GM13977 (cell line): ENCODE measurements around the gene ZFTA.
"Not testable (repeated sequence)": the region's sequence is repeated elsewhere in the genome, so short reads cannot be mapped to it uniquely, and the experiment has no call there.

Experiments used
- DNase-seq: peaks from one replicate; pipeline ENCODE4 v3.0.0; 2012; ENCODE audit warnings: low spot score
- in situ Hi-C: fragments of 300-500 bp; cut with MboI; formaldehyde crosslinking; loops from one replicate; pipeline ENCODE4 v1.12.0; 2022; ENCODE audit warnings: low sequenced_read_pairs, low pct_unique_long_range_greater_than_20kb, mixed read lengths, inconsistent platforms; ENCODE audit not compliant: unreplicated experiment
- TF ChIP-seq, protein P1 (sequence below): IDR thresholded peaks from 2 replicates; pipeline ENCODE4 v1.5.1; 2012; ENCODE audit warnings: mild to moderate bottlenecking, control low read depth; ENCODE audit not compliant: insufficient read depth; ENCODE audit errors: extremely low read depth, missing control alignments

ZFTA gene

DNA sequence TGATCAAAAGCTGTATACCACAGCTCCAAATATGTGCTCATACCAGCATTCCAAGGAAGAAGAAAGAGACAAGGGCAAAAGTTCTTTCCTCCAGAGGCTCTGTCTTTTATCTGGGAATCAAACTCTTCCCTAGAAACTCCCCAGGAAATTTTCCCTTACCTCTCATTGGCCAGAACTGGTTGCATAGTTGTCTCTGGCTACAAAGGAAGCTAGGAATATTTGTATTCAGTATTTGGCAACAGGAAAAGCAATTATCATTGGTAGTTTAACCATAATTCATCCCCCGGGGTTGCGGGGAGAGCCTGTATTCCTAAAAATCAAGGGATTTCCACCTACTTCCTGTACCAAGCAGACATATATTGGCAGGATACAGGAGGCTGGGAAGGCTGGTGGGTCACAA lies 10.5 kb upstream of the ZFTA start:
- in situ Hi-C loops = loop anchor here (25.0 kb wide), 1 partner anchor 358 kb away; no protein-coding TSS in a partner anchor
- TF ChIP-seq, protein P1, sequence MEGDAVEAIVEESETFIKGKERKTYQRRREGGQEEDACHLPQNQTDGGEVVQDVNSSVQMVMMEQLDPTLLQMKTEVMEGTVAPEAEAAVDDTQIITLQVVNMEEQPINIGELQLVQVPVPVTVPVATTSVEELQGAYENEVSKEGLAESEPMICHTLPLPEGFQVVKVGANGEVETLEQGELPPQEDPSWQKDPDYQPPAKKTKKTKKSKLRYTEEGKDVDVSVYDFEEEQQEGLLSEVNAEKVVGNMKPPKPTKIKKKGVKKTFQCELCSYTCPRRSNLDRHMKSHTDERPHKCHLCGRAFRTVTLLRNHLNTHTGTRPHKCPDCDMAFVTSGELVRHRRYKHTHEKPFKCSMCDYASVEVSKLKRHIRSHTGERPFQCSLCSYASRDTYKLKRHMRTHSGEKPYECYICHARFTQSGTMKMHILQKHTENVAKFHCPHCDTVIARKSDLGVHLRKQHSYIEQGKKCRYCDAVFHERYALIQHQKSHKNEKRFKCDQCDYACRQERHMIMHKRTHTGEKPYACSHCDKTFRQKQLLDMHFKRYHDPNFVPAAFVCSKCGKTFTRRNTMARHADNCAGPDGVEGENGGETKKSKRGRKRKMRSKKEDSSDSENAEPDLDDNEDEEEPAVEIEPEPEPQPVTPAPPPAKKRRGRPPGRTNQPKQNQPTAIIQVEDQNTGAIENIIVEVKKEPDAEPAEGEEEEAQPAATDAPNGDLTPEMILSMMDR = no peak
- DNase-seq = no peak

DNA sequence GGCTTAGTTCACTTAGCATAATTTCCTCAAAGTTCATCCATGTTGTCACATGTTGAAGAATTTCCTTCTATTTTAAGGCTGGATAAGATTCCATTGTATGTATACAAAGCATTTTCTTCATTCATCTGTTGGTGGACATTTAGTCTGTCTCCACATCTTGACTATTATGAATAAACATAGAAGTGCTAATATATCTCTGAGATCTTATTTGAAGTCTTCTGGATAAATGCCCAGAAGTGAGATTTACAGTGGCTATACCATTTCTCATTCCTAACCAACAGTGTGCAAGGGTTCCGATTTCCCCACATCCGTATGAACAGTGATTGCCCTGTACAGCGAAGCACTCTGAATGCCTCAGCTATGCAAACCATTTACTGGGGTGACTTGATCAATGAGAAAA lies 6.6 kb upstream of the ZFTA start:
- TF ChIP-seq, protein P1 = no peak
- DNase-seq = no peak
- in situ Hi-C loops = loop anchor here (25.0 kb wide), 1 partner anchor 362 kb away; no protein-coding TSS in a partner anchor

DNA sequence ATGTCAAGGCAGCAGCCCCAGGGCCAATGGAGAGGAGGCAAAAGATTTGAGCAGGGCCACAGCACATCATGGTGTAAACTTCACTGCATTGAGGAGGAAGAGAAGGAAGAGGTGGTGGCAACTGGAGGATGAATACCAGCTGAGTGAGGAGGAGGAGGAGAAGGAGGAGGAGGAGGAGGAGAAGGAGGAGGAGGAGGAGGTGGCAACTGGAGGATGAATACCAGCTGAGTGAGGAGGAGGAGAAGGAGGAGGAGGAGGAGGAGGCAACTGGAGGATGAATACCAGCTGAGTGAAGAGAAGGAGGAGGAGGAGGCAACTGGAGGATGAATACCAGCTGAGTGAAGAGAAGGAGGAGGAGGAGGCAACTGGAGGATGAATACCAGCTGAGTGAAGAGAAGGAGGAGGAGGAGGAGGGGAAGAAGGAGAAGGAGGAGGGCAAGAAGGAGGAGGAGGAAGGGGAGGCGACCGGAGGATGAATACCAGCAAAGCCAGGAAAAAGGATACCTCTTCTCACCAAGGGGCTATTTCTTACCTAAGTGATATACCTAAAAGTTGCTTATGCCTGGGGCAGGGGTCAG lies 3.3 kb upstream of the ZFTA start:
- DNase-seq, in situ Hi-C loops: not testable (repeated sequence)

DNA sequence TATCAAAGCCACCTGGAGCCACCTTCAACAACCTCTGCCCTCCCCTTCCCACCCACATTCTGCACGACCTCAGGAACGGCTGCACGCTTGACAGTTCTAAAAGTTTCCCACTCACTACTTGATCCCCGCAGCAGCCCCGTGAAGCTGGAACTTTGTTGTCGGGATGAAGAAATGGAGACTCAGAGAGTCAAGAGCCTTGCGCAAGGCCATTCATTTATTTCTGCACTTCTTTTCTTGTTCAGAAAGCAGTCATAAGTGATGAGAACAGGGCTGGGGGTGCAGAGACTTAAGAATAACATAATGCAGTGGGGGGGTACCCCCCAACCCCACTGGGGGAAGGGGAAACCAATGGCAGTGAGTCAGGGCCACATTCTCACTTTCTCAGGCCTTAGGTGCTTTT lies 2.2 kb upstream of the ZFTA start:
- TF ChIP-seq, protein P1 = no peak
- no peak for DNase-seq
- in situ Hi-C loops = no loop called here

DNA sequence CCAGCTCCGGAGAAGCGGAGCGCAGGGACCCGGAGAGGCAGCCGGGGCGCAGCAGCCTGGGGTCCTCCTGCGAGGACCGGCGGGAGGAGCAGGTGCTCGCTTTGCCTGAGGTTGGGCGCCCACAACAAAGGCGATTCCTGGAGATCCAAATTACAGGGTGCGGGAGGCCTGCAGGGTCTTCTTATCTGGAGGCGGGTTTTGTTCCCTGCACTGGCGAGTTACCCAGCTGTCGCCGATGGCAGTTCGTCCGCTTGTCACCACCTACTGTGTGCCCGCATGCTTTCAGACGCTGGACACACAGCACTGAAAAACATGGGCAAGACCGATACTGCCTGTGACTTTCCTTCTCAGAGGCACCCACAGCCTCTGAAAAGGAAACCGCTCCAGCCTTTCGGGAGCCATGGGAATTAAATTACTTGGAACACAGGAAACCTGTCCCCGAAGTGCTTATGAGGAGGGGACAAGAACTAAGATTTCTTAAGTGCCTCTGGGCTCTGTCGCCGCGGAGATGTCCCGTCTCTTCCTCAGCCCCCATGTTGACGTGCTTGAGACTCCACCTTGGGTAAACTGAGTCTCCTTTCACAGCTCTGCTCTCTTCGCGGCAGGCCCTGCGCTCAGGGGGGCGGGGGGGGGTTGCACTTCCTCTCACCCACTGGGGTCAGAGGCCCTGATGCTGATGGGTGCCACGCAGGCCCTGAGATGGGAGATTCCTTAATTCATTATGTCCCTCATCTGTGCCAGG lies 1.3 kb upstream of the ZFTA start:
- DNase-seq = no peak
- in situ Hi-C loops = no loop called here
- TF ChIP-seq, protein P1 = no peak

DNA sequence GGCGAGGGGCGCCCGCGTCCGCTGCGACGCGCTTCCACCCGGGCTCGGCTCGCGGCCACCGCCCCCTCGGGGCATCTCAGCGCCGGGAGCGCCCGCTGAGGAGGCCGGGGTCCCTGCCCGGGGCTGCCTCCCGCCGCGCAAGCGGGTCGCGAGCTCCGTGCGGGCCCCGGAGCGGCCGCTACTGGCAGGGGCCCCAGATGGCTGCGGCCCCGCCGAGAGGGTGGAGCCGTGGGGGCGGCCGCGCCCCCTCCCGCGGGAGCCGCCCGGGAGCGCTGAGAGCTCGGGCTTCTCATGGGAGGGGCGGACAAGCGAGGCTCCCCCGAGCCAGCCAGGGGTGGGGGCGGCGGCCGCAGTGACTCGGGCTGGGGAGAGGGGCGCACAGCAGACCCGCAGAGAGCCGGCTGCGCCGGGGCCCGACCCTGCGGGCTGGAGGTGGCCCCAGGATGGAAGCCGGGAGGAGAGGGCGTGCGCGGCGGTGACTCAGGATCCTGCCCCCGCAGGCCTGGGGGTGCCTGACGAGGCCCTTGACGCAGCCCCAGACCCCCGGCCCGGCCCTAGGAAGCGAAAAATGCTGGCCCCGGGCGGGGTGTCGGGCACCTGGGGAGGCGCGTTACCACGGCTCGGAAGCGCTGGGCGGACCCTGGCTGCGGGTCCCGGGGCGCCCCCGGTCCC lies 603 bp upstream of the ZFTA start:
- in situ Hi-C loops = no loop called here
- TF ChIP-seq, protein P1 = no peak
- peak; percentile 83 for DNase-seq

DNA sequence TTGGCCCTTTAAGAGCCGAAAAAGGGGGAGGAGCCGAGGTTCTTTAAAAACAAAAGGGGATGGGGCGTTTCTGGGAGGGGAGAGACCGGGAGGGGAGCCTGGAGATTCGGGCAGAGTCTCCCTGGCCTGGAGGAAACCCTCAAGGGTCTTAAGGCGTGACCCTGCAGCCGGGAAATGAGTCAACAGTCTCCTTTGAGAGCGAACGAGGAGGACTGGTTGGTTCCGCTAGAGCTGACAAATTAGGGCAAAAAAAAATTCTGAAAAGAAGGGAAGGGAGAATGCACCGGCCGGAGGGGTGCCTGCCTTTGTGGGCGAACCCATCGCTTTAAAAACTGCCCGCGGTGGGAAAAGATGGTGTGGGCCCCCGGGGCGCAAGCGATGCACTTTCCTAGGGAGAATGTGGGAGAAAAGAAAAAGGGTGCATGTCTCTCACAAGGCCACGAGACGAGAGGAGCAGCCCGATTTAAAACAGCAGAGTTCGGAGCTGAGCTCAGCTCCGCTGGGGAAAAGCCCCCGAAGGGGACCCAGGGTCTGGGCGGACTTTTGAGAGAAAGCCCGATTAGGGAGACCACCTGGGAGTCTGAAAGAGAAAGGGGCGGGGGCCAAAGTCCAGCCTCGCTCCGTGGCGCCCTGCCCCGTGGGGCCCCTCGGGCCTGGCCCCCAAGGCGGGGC lies 874 bp downstream of the ZFTA start:
- DNase-seq = peak; percentile 76
- TF ChIP-seq, protein P1 = no peak
- in situ Hi-C loops = no loop called here
